K562 (cell line): ENCODE data around the gene PCF11. TPM values are rescaled to one million over a fixed set of nuclear protein-coding genes. Genes with fewer than 3 reads are reported as not detected.

Experiments
- ATAC-seq: fragments of 200-7000 bp; cut with Tn5 transposase; 3 replicates; pipeline ENCODE4 v1.9.1; 2020; ENCODE audit warnings: moderate library complexity
- BruUV-seq: library from RNA; stranded (reverse); fragments of 400-500 nt; replicated peaks from 2 replicates; lab custom pipeline; 2021; lab: Mats Ljungman, UMichigan
- CTCF ChIA-PET: fragments of 300-600 bp; formaldehyde crosslinking; extraction: SDS; loops from one replicate; lab custom pipeline; 2021; ENCODE audit warnings: low intra/inter-chr PET ratio; lab: Yijun Ruan, JAX
- POLR2A ChIA-PET: fragments of 300-600, 350-650 bp; sonication (Branson Sonifier 250); formaldehyde crosslinking; extraction: SDS; loops from one replicate; lab custom pipeline; 2021; ENCODE audit warnings: antibody characterized with exemption, inconsistent platforms; lab: Yijun Ruan, JAX
- DNase-seq, 4 experiments: peaks; one replicate each; pipeline versions ENCODE4 v3.0.0 to v3.0.0-alpha.2; 2011 to 2018; ENCODE audit warnings: low spot score in 3 of 4, mixed read lengths in 3 of 4; ENCODE audit errors: extremely low read depth in 1 of 4
- FAIRE-seq: peaks from 2 replicates; lab custom pipeline; 2011; peaks lifted over from hg19 to GRCh38; lab: Jason Lieb, UNC
- H2AFZ ChIP-seq: 2 replicates; pipeline ENCODE4 v1.6.0; 2011; ENCODE audit warnings: low read depth, low read length, control low read depth, inconsistent platforms
- H3K27ac ChIP-seq: fragments of 200-600 bp; 3 replicates; pipeline ENCODE4 v1.8.0; 2011; ENCODE audit warnings: low read depth, mild to moderate bottlenecking, control low read depth, inconsistent platforms, low read length, moderate library complexity, mixed read lengths; ENCODE audit errors: extremely low read depth
- H3K27me3 ChIP-seq, 2 experiments: fragments of 300-600 bp in 1 of 2; 2 replicates in 1 of 2; 3 replicates in 1 of 2; pipeline versions ENCODE4 v1.6.0 to v1.8.0; 2011; ENCODE audit warnings: inconsistent platforms in 2 of 2, low read length in 2 of 2, mild to moderate bottlenecking in 1 of 2, mixed read lengths in 1 of 2, moderate library complexity in 1 of 2; ENCODE audit not compliant: control insufficient read depth in 2 of 2, insufficient read depth in 2 of 2
- H3K36me3 ChIP-seq: fragments of 300-600 bp; 3 replicates; pipeline ENCODE4 v1.8.0; 2011; ENCODE audit warnings: mild to moderate bottlenecking, low read length, inconsistent platforms; ENCODE audit not compliant: control insufficient read depth, insufficient read depth
- H3K4me1 ChIP-seq, 2 experiments: fragments of 200-600 bp in 1 of 2; replicated peaks in 1 of 2; 2 replicates in 1 of 2; 3 replicates in 1 of 2; pipeline versions ENCODE4 v1.5.1 to v1.8.0; 2011; ENCODE audit warnings: inconsistent platforms in 2 of 2, low read length in 2 of 2, mild to moderate bottlenecking in 1 of 2, mixed read lengths in 1 of 2, moderate library complexity in 1 of 2; ENCODE audit not compliant: control insufficient read depth in 2 of 2, insufficient read depth in 2 of 2
- H3K4me2 ChIP-seq: 2 replicates; pipeline ENCODE4 v1.6.1; 2011; ENCODE audit warnings: low read length, control low read depth, inconsistent platforms, mixed read lengths; ENCODE audit not compliant: insufficient read depth
- H3K4me3 ChIP-seq: fragments of 200-600 bp; sonication (generic), shearing (Covaris generic); 2 replicates; pipeline ENCODE4 v1.5.1; 2016; ENCODE audit warnings: control low read depth, inconsistent platforms
- H3K79me2 ChIP-seq: fragments of 200-600 bp; 3 replicates; pipeline ENCODE4 v1.8.0; 2011; ENCODE audit warnings: low read length, inconsistent platforms; ENCODE audit not compliant: control insufficient read depth, insufficient read depth
- H3K9ac ChIP-seq, 2 experiments: 2 replicates each; pipeline versions ENCODE4 v1.6.0 to v1.6.1; 2011; ENCODE audit warnings: low read depth in 2 of 2, low read length in 2 of 2, control low read depth in 1 of 2, inconsistent platforms in 1 of 2, mild to moderate bottlenecking in 1 of 2, mixed read lengths in 1 of 2; ENCODE audit not compliant: insufficient read depth in 1 of 2
- H3K9me1 ChIP-seq: one replicate; pipeline ENCODE4 v1.6.0; 2011; ENCODE audit warnings: inconsistent platforms, mild to moderate bottlenecking, low read length, moderate library complexity; ENCODE audit not compliant: control insufficient read depth, insufficient read depth
- H3K9me3 ChIP-seq: replicated peaks from 2 replicates; pipeline ENCODE4 v1.5.1; 2011; ENCODE audit warnings: low read depth, low read length, inconsistent platforms; ENCODE audit not compliant: control insufficient read depth, insufficient read depth
- H4K20me1 ChIP-seq: replicated peaks from 2 replicates; pipeline ENCODE4 v1.6.1; 2011; ENCODE audit warnings: low read length, inconsistent platforms, mixed read lengths; ENCODE audit not compliant: control insufficient read depth, insufficient read depth
- DMBX1 ChIP-seq: fragments of 250-450 bp; sonication (Bioruptor Pico); IDR thresholded peaks from 2 replicates; pipeline ENCODE4 v1.8.0; 2022; ENCODE audit warnings: inconsistent platforms, mild to moderate bottlenecking, moderate library complexity, borderline replicate concordance
- EP400 ChIP-seq: fragments of 450-650 bp; IDR thresholded peaks from 2 replicates; pipeline ENCODE4 v1.6.1; 2017; ENCODE audit warnings: antibody characterized with exemption, mild to moderate bottlenecking, moderate library complexity
- KHSRP ChIP-seq: fragments of 450-650 bp; IDR thresholded peaks from 2 replicates; pipeline ENCODE4 v1.6.1; 2017
- MYBL2 ChIP-seq, 2 experiments: fragments of 450-650 bp in 1 of 2; sonication (generic) in 1 of 2; formaldehyde crosslinking in 1 of 2; IDR thresholded peaks; 2 replicates each; pipeline versions ENCODE4 v1.6.1 to v1.8.1; 2017 to 2022; ENCODE audit warnings: borderline replicate concordance in 1 of 2, inconsistent platforms in 1 of 2, low read depth in 1 of 2, mild to moderate bottlenecking in 1 of 2, missing genetic modification reagents in 1 of 2, moderate library complexity in 1 of 2
- NFXL1 ChIP-seq: fragments of 450-650 bp; formaldehyde crosslinking; IDR thresholded peaks from 2 replicates; pipeline ENCODE4 v1.4.0; 2021; ENCODE audit warnings: mild to moderate bottlenecking
- PHF8 ChIP-seq: fragments of 200-600 bp; sonication (generic); IDR thresholded peaks from 2 replicates; pipeline ENCODE4 v1.6.1; 2012; ENCODE audit warnings: mixed run types, mild to moderate bottlenecking, inconsistent platforms, low read length, moderate library complexity, borderline replicate concordance
- PML ChIP-seq: IDR thresholded peaks from 2 replicates; pipeline ENCODE4 v1.6.1; 2012; ENCODE audit warnings: low read length, inconsistent platforms
- POLR2A ChIP-seq: fragments of 450-650 bp; conservative IDR thresholded peaks from 2 replicates; pipeline ENCODE4 v1.6.1; 2016
- POLR2G ChIP-seq: fragments of 200-400 bp; formaldehyde crosslinking; IDR thresholded peaks from 2 replicates; pipeline ENCODE4 v1.6.1; 2017; ENCODE audit warnings: low read depth, mild to moderate bottlenecking, antibody characterized with exemption, low read length, moderate library complexity
- RNF2 ChIP-seq: sonication (generic); IDR thresholded peaks from 2 replicates; pipeline ENCODE4 v1.6.1; 2016
- SAFB2 ChIP-seq: fragments of 200-400 bp; formaldehyde crosslinking; IDR thresholded peaks from 2 replicates; pipeline ENCODE4 v1.6.1; 2018; ENCODE audit warnings: borderline replicate concordance, low read length, low read depth, moderate library complexity; ENCODE audit not compliant: severe bottlenecking
- SUPT5H ChIP-seq: fragments of 450-650 bp; IDR thresholded peaks from 2 replicates; pipeline ENCODE4 v1.6.1; 2016
- THRAP3 ChIP-seq: fragments of 450-650 bp; IDR thresholded peaks from 2 replicates; pipeline ENCODE4 v1.6.1; 2016; ENCODE audit warnings: mild to moderate bottlenecking, inconsistent platforms, borderline replicate concordance
- ZHX1 ChIP-seq: fragments of 150-350 bp; conservative IDR thresholded peaks from 2 replicates; pipeline ENCODE4 v1.6.1; 2014; ENCODE audit warnings: low read length
- ZNF282 ChIP-seq: sonication (generic); formaldehyde crosslinking; IDR thresholded peaks from 2 replicates; pipeline ENCODE4 v1.8.1; 2023; ENCODE audit warnings: missing genetic modification reagents
- ZNF449 ChIP-seq: fragments of 250-450 bp; sonication (Bioruptor Pico); IDR thresholded peaks from 2 replicates; pipeline ENCODE4 v1.8.0; 2022; ENCODE audit warnings: moderate library complexity, mild to moderate bottlenecking, inconsistent platforms
- WGBS: fragments of 100-300 bp; shearing (Covaris generic); methylation state at CpG from one replicate; pipeline ENCODE4 v1.1.6; 2016; ENCODE audit warnings: low coverage, mixed read lengths; ENCODE audit not compliant: insufficient coverage; ENCODE audit errors: missing lambda C conversion rate; 5-methylcytosine and 5-hydroxymethylcytosine counted together
- in situ Hi-C: fragments of 300-500 bp; cut with MboI; formaldehyde crosslinking; loops from 4 replicates; pipeline ENCODE4 v1.15.0; 2018; ENCODE audit warnings: inconsistent platforms, mixed read lengths
- intact Hi-C: fragments of 100-400 bp; cut with micrococcal nuclease; formaldehyde crosslinking; loops from 2 replicates; pipeline ENCODE4 v1.14.2; 2022
- polyA plus RNA-seq, 8 experiments: library from polyadenylated mRNA; depleted of rRNA in 4 of 8; stranded (reverse) in 5 of 8; unstranded in 3 of 8; fragments of >200 nt; fragmentation: Nextera tagmentation in 2 of 8; fragmentation: Illumina TruSeq in 1 of 8; extraction: Ambion mirVana in 2 of 8; extraction: Trizol in 1 of 8; gene quantifications; 2 replicates each; pipeline versions ENCODE4 v1.2.1 to v1.2.3, GENCODE V29; 2011 to 2014; ENCODE audit warnings: inconsistent platforms in 1 of 8, missing spikeins in 1 of 8
- total RNA-seq, 7 experiments: library from RNA; depleted of rRNA in 6 of 7; stranded (reverse); fragments of >200 nt in 6 of 7; fragmentation: Illumina TruSeq in 2 of 7; extraction: Trizol in 2 of 7; gene quantifications; 2 replicates each; pipeline versions ENCODE4 v1.2.1 to v1.2.3, GENCODE V29; 2011 to 2021; ENCODE audit warnings: low replicate concordance in 1 of 7

PCF11 gene
- total and polyA plus RNA-seq, 9 of the 15 experiments (the other 6 are each of a cell fraction or from before 2014, with no cell fraction given) = 9.3 to 91.6 (median 54.4) TPM

GRCh38 chr11:83161610-83162199 is 4.8 kb downstream of the PCF11 start:
- ChIA-PET POLR2A (no interaction called here), CTCF (no interaction called here)
- TF ChIP-seq EP400 = 0 out of 2 replicates have a peak, but pooled peaks have one; percentile 14
- TF ChIP-seq THRAP3 = 0 out of 2 replicates have a peak, but pooled peaks have one; percentile 14
- TF ChIP-seq DMBX1 (CRISPR knock-in tag) = no peak
- 0 out of 2 replicates have a peak, but pooled peaks have one; percentile 9 for TF ChIP-seq PML
- 0 out of 2 replicates have a peak, but pooled peaks have one; percentile 41 for TF ChIP-seq KHSRP
- TF ChIP-seq SAFB2 = no peak
- peak; percentile 50; the same call in 1 of the 2 replicates for TF ChIP-seq SUPT5H
- no peak for TF ChIP-seq ZNF449 (CRISPR knock-in tag)
- TF ChIP-seq NFXL1 (CRISPR knock-in tag) = no peak
- peak; percentile 65 for TF ChIP-seq POLR2A
- no peak for TF ChIP-seq ZHX1
- 0 out of 2 replicates have a peak, but pooled peaks have one; percentile 2 for TF ChIP-seq POLR2G
- no peak for TF ChIP-seq ZNF282 (CRISPR knock-in tag)
- no peak for TF ChIP-seq PHF8
- no peak for TF ChIP-seq RNF2
- TF ChIP-seq MYBL2 (IDR thresholded peaks at IDR 0.05; ENCODE audit: low read depth) = no peak
- TF ChIP-seq MYBL2 (CRISPR knock-in tag; IDR thresholded peaks at IDR 0.05; ENCODE audit: borderline replicate concordance) = no peak
- no peaks in the 10 kb centered on the region for H3K9me1 ChIP-seq
- H3K36me3 ChIP-seq = peaks cover 84% of the 10 kb centered on the region
- intact Hi-C loops = no loop called here
- 0 out of 2 replicates have a peak, but pooled peaks cover 3% of the 10 kb centered on the region for H3K9me3 ChIP-seq
- H3K4me2 ChIP-seq = no peak overlapping the region
- DNase-seq (no peak), ATAC-seq (no peak), FAIRE-seq (no peak)
- H3K79me2 ChIP-seq = peaks cover 97% of the 10 kb centered on the region
- no peak overlapping the region for H3K9ac ChIP-seq
- no peak overlapping the region for H3K4me3 ChIP-seq
- H3K4me1 ChIP-seq = peaks cover 0 to 11% of the 10 kb centered on the region in 2 experiments; a peak in 2 of 5 replicates
- H2AFZ ChIP-seq = no peak overlapping the region
- 62% methylated on average over 1 of the region's 1 CpG for WGBS
- no peak overlapping the region for H3K27ac ChIP-seq
- no peaks in the 10 kb centered on the region for H3K27me3 ChIP-seq
- in situ Hi-C loops = no loop called here
- H4K20me1 ChIP-seq = peaks cover 26% of the 10 kb centered on the region
- no TSS peak for BruUV-seq
